RWPE2 (cell line): Measurements from ENCODE around the gene MESD.
A peak's percentile ranks its signal among the peaks of the same experiment; 100 is the strongest.

Experiments used
- ATAC-seq: fragments of 200-7000 bp; cut with Tn5 transposase; 3 replicates; pipeline ENCODE4 v1.9.1; 2021; ENCODE audit warnings: low read depth
- DNase-seq: peaks from one replicate; pipeline ENCODE4 v3.0.0-alpha.2; 2020; ENCODE audit warnings: low spot score
- H3K27ac ChIP-seq: fragments of 450-650 bp; 2 replicates; pipeline ENCODE4 v1.5.1; 2017; ENCODE audit warnings: mild to moderate bottlenecking; ENCODE audit not compliant: poor library complexity, severe bottlenecking
- H3K27me3 ChIP-seq: fragments of 250-450 bp; sonication (Bioruptor Pico); 2 replicates; pipeline ENCODE4 v1.5.1; 2021; ENCODE audit warnings: mild to moderate bottlenecking, moderate library complexity; ENCODE audit not compliant: insufficient read depth, poor library complexity, severe bottlenecking
- H3K36me3 ChIP-seq: fragments of 250-450 bp; sonication (Bioruptor Pico); 2 replicates; pipeline ENCODE4 v1.5.1; 2020; ENCODE audit warnings: low read depth, mild to moderate bottlenecking, moderate library complexity
- H3K4me1 ChIP-seq: fragments of 250-450 bp; sonication (Bioruptor Pico); 2 replicates; pipeline ENCODE4 v1.5.1; 2021; ENCODE audit warnings: mild to moderate bottlenecking, moderate library complexity; ENCODE audit not compliant: insufficient read depth, poor library complexity, severe bottlenecking
- H3K4me3 ChIP-seq: fragments of 250-450 bp; sonication (Bioruptor Pico); 2 replicates; pipeline ENCODE4 v1.5.1; 2021; ENCODE audit warnings: mild to moderate bottlenecking, moderate library complexity; ENCODE audit not compliant: severe bottlenecking
- H3K9me3 ChIP-seq: fragments of 250-450 bp; sonication (Bioruptor Pico); 2 replicates; pipeline ENCODE4 v1.5.1; 2021; ENCODE audit warnings: mild to moderate bottlenecking, moderate library complexity; ENCODE audit not compliant: severe bottlenecking
- CTCF ChIP-seq: fragments of 450-650 bp; IDR thresholded peaks from one replicate; pipeline ENCODE4 v1.5.1; 2017; ENCODE audit warnings: mild to moderate bottlenecking, moderate library complexity; ENCODE audit not compliant: poor library complexity, severe bottlenecking

MESD gene

GRCh38 chr15:81003097-81003350, 13.4 kb upstream of the MESD start:
- Histone ChIP-seq H3K27ac (no peak overlapping the region), H3K4me3 (no peak overlapping the region), H3K36me3 (peaks cover 34% of the 10 kb centered on the region), H3K27me3 (no peaks in the 10 kb centered on the region), H3K9me3 (no peaks in the 10 kb centered on the region), H3K4me1 (peaks cover 11% of the 10 kb centered on the region)
- TF ChIP-seq CTCF: no peak
- DNase-seq: peak; percentile 63
- ATAC-seq: no peak

GRCh38 chr15:81002331-81003096, 12.9 kb upstream of the MESD start:
- H3K27ac ChIP-seq: peak overlapping the region; percentile 83
- peak overlapping the region; percentile 92 for H3K4me3 ChIP-seq
- TF ChIP-seq CTCF: no peak
- H3K27me3 ChIP-seq: no peaks in the 10 kb centered on the region
- DNase-seq (peak; percentile 76), ATAC-seq (no peak)
- H3K9me3 ChIP-seq: no peaks in the 10 kb centered on the region
- H3K36me3 ChIP-seq: peaks cover 34% of the 10 kb centered on the region
- H3K4me1 ChIP-seq: peaks cover 11% of the 10 kb centered on the region

- Histone ChIP-seq H3K9me3 (no peaks in the 10 kb centered on the region), H3K4me1 (peaks cover 11% of the 10 kb centered on the region), H3K4me3 (peak overlapping the region; percentile 92), H3K27ac (peak overlapping the region; percentile 83), H3K27me3 (no peaks in the 10 kb centered on the region), H3K36me3 (peaks cover 34% of the 10 kb centered on the region)
- peak; percentile 26 for ATAC-seq
- DNase-seq: no peak
- TF ChIP-seq CTCF: no peak
Measured at GRCh38 chr15:81002009-81002330, 12.4 kb upstream of the MESD start.

GRCh38 chr15:81001152-81002008, 11.8 kb upstream of the MESD start:
- ATAC-seq: peak; percentile 55
- Histone ChIP-seq H3K27ac (peak overlapping the region; percentile 83), H3K4me3 (peak overlapping the region; percentile 92), H3K36me3 (peaks cover 34% of the 10 kb centered on the region), H3K27me3 (no peaks in the 10 kb centered on the region), H3K4me1 (peaks cover 11% of the 10 kb centered on the region), H3K9me3 (no peaks in the 10 kb centered on the region)
- no peak for TF ChIP-seq CTCF
- peak; percentile 78 for DNase-seq

- Histone ChIP-seq H3K36me3 (peaks cover 30% of the 10 kb centered on the region), H3K4me1 (peaks cover 11% of the 10 kb centered on the region), H3K27ac (peak within 1 kb of the TSS; percentile 83), H3K9me3 (no peaks in the 10 kb centered on the region), H3K27me3 (no peaks in the 10 kb centered on the region), H3K4me3 (peak within 1 kb of the TSS; percentile 92)
- no peak for TF ChIP-seq CTCF
- DNase-seq: peak; percentile 97
- ATAC-seq: peak; percentile 83
Measured at GRCh38 chr15:81000624-81001151, 11.1 kb upstream of the MESD start, which contains the start of gene TLNRD1. Gene TLNRD1 (plus strand): TSS chr15:81000923. CDS start chr15:81002272, 1,349 bp downstream.
